Loucy (cell line): ENCODE data around the gene TCP11L1.

Experiments used
- H2AFZ ChIP-seq: fragments of 200-600 bp; sonication (generic); 2 replicates; pipeline ENCODE4 v1.6.0; 2016; ENCODE audit warnings: antibody characterized with exemption, mild to moderate bottlenecking, low read length, moderate library complexity
- H3F3A ChIP-seq: fragments of 200-600 bp; 2 replicates; pipeline ENCODE4 v1.6.0; 2016; ENCODE audit warnings: antibody characterized with exemption, low read depth, mild to moderate bottlenecking
- H3K27me3 ChIP-seq: fragments of 200-600 bp; sonication (generic); 2 replicates; pipeline ENCODE4 v1.6.1; 2014; ENCODE audit warnings: low read length, mild to moderate bottlenecking; ENCODE audit not compliant: insufficient read depth, poor library complexity, severe bottlenecking
- H3K36me3 ChIP-seq: fragments of 200-600 bp; sonication (generic); 2 replicates; pipeline ENCODE4 v1.6.1; 2016; ENCODE audit warnings: low read length; ENCODE audit not compliant: insufficient read depth
- H3K4me1 ChIP-seq: fragments of 200-600 bp; sonication (generic); 2 replicates; pipeline ENCODE4 v1.5.1; 2014; ENCODE audit warnings: low read length, mild to moderate bottlenecking; ENCODE audit not compliant: insufficient read depth, poor library complexity, severe bottlenecking
- H3K4me2 ChIP-seq: fragments of 200-600 bp; sonication (generic); 2 replicates; pipeline ENCODE4 v1.6.0; 2014; ENCODE audit warnings: antibody characterized with exemption, low read length, low read depth, mild to moderate bottlenecking; ENCODE audit not compliant: poor library complexity, severe bottlenecking
- H3K4me3 ChIP-seq: fragments of 200-600 bp; sonication (generic); 2 replicates; pipeline ENCODE4 v1.5.1; 2014; ENCODE audit warnings: low read length, mild to moderate bottlenecking, mixed read lengths; ENCODE audit not compliant: poor library complexity, severe bottlenecking
- H3K79me2 ChIP-seq: fragments of 200-600 bp; sonication (generic); 2 replicates; pipeline ENCODE4 v1.6.1; 2014; ENCODE audit warnings: low read length; ENCODE audit not compliant: insufficient read depth
- H3K9ac ChIP-seq: fragments of 200-600 bp; sonication (generic); 2 replicates; pipeline ENCODE4 v1.6.0; 2014; ENCODE audit warnings: mild to moderate bottlenecking, low read depth, low read length, moderate library complexity; ENCODE audit not compliant: poor library complexity, severe bottlenecking
- H3K9me2 ChIP-seq: fragments of 200-600 bp; sonication (generic); replicated peaks from 2 replicates; pipeline ENCODE4 v1.6.1; 2016; ENCODE audit warnings: low read depth, low read length, mixed read lengths
- H3K9me3 ChIP-seq: fragments of 200-600 bp; sonication (generic); 2 replicates; pipeline ENCODE4 v1.6.1; 2014; ENCODE audit warnings: mild to moderate bottlenecking, antibody characterized with exemption, low read length, low read depth; ENCODE audit not compliant: insufficient read depth
- H4K20me1 ChIP-seq: fragments of 200-600 bp; sonication (generic); 2 replicates; pipeline ENCODE4 v1.6.0; 2014; ENCODE audit warnings: antibody characterized with exemption, low read length, mild to moderate bottlenecking; ENCODE audit not compliant: insufficient read depth, poor library complexity, severe bottlenecking
- EZH2phosphoT487 ChIP-seq: fragments of 200-600 bp; IDR thresholded peaks from 2 replicates; pipeline ENCODE4 v1.6.1; 2018; ENCODE audit warnings: antibody characterized with exemption, mild to moderate bottlenecking, moderate library complexity, borderline replicate concordance
- TF ChIP-seq, protein P1 (sequence below): fragments of 200-600 bp; sonication (generic); conservative IDR thresholded peaks from 2 replicates; pipeline ENCODE4 v1.5.1; 2014; ENCODE audit warnings: mild to moderate bottlenecking, antibody characterized with exemption, low read length

TCP11L1 gene

GRCh38 chr11:33013755-33014154, 25.6 kb upstream of the TCP11L1 start:
- H3K4me2 ChIP-seq = no peak overlapping the region
- no peak overlapping the region for H2AFZ ChIP-seq
- H3K9me3 ChIP-seq = no peaks in the 10 kb centered on the region
- TF ChIP-seq EZH2phosphoT487 = no peak
- TF ChIP-seq, protein P1, sequence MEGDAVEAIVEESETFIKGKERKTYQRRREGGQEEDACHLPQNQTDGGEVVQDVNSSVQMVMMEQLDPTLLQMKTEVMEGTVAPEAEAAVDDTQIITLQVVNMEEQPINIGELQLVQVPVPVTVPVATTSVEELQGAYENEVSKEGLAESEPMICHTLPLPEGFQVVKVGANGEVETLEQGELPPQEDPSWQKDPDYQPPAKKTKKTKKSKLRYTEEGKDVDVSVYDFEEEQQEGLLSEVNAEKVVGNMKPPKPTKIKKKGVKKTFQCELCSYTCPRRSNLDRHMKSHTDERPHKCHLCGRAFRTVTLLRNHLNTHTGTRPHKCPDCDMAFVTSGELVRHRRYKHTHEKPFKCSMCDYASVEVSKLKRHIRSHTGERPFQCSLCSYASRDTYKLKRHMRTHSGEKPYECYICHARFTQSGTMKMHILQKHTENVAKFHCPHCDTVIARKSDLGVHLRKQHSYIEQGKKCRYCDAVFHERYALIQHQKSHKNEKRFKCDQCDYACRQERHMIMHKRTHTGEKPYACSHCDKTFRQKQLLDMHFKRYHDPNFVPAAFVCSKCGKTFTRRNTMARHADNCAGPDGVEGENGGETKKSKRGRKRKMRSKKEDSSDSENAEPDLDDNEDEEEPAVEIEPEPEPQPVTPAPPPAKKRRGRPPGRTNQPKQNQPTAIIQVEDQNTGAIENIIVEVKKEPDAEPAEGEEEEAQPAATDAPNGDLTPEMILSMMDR = no peak
- no peaks in the 10 kb centered on the region for H4K20me1 ChIP-seq
- no peak overlapping the region for H3K9ac ChIP-seq
- H3K27me3 ChIP-seq = no peaks in the 10 kb centered on the region
- H3K4me1 ChIP-seq = peaks cover 16% of the 10 kb centered on the region
- no peaks in the 10 kb centered on the region; the same call in 1 of the 2 replicates for H3F3A ChIP-seq
- H3K79me2 ChIP-seq = no peaks in the 10 kb centered on the region
- no peaks in the 10 kb centered on the region for H3K36me3 ChIP-seq
- H3K4me3 ChIP-seq = no peak overlapping the region
- H3K9me2 ChIP-seq = no peaks in the 10 kb centered on the region

DNA sequence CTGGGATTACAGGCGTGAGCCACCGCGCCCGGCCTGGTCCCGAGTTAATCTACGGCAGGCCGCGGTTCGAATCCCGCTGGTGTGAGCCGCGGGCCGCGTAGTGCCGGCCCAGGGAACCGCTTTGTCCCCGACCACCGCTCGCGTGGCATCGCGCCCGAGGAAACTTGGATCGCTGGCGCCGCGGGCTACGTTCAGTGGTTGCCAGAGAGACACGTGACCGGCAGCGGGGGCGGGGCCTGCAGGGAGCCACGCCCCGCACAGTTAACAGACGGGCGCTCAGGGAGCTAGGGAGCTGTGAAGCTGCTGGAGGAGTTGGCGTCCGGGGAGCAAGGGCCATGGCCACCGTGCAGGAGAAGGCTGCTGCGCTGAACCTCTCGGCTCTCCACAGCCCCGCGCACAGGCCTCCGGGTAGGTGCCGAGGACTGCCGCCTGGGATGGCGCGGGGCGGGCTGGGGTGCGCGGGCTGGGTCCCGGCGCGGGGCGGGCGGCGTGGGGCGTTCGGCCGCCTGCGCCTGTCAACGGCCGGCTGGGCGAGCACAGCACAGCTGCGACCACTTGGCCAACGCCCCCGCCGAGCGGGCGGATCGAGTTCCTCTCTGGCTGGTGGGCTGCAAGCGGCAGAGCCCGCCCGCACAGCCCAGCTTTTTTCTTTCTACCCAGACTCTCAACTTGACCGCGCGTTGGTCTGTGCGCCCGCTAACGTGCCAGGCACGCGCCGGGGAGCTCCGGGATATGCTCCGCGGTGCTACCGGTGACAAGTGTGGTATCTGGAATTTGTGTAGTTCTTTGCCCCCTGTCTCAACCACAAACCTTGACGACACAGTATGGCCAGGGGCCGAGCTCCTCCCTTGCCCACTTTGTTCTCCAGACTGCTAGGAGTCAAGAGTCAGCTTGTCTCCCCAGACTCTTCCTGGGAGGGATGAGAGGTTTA, 23.5 kb upstream of the TCP11L1 start, which contains the start of gene DEPDC7:
DEPDC7 (plus strand) TSS at position 258 of the 931 bp plus-strand sequence; CDS start at position 336, 78 bp downstream.
- H3K9ac ChIP-seq = no peak within 1 kb of the TSS

DNA sequence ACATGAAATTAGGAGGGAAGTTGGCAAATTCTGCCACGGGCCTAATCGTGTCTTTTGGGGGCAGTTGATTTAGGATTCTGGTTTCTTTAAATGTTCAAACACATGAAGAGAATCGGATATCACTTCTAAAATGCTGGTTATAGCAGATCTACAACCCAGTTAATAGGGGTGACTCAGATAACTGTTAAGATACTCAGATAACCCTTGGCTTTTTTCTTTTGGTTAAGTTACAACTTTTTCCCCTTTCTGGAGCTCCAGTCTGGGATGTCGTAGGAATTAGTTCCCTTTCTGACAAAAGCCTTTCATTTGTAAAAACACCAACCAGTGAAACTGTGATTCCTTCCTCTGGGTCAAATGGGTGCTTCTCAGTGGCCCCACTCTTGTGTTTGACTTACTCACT, 22.7 kb upstream of the TCP11L1 start:
- H3K9ac ChIP-seq = no peak overlapping the region
- H3F3A ChIP-seq = no peaks in the 10 kb centered on the region
- no peaks in the 10 kb centered on the region for H3K9me3 ChIP-seq
- no peaks in the 10 kb centered on the region for H3K79me2 ChIP-seq
- no peak for TF ChIP-seq EZH2phosphoT487
- TF ChIP-seq, protein P1 = no peak
- H3K36me3 ChIP-seq = no peaks in the 10 kb centered on the region
- H3K9me2 ChIP-seq = no peaks in the 10 kb centered on the region
- no peaks in the 10 kb centered on the region for H4K20me1 ChIP-seq
- no peaks in the 10 kb centered on the region for H3K27me3 ChIP-seq
- no peak overlapping the region for H3K4me2 ChIP-seq
- no peak overlapping the region for H2AFZ ChIP-seq
- peaks cover 14% of the 10 kb centered on the region for H3K4me1 ChIP-seq
- no peak overlapping the region for H3K4me3 ChIP-seq

More for the DNA sequence above, 23.5 kb upstream of the TCP11L1 start, which contains the start of gene DEPDC7:
- no peaks in the 10 kb centered on the region for H3K27me3 ChIP-seq
- no peaks in the 10 kb centered on the region for H3K79me2 ChIP-seq
- no peaks in the 10 kb centered on the region for H3K36me3 ChIP-seq
- H4K20me1 ChIP-seq = no peaks in the 10 kb centered on the region
- H3K4me2 ChIP-seq = no peak within 1 kb of the TSS
- peaks cover 14% of the 10 kb centered on the region for H3K4me1 ChIP-seq
- no peaks in the 10 kb centered on the region for H3F3A ChIP-seq
- no peaks in the 10 kb centered on the region for H3K9me2 ChIP-seq
- no peak within 1 kb of the TSS for H2AFZ ChIP-seq
- H3K9me3 ChIP-seq = no peaks in the 10 kb centered on the region
- no peak within 1 kb of the TSS for H3K4me3 ChIP-seq
- no peak for TF ChIP-seq EZH2phosphoT487
- TF ChIP-seq, protein P1 = no peak
